WTC11 (cell line): ENCODE data around the gene CTBP1.

Experiments used
- ATF1 ChIP-seq: sonication (generic); formaldehyde crosslinking; IDR thresholded peaks from 2 replicates; pipeline ENCODE4 v1.8.1; 2023; ENCODE audit warnings: mild to moderate bottlenecking, moderate library complexity, missing genetic modification reagents
- CREB1 ChIP-seq: sonication (generic); formaldehyde crosslinking; IDR thresholded peaks from 2 replicates; pipeline ENCODE4 v1.8.0; 2023; ENCODE audit warnings: mild to moderate bottlenecking, missing genetic modification reagents
- ELF4 ChIP-seq: sonication (generic); formaldehyde crosslinking; IDR thresholded peaks from 2 replicates; pipeline ENCODE4 v1.8.1; 2022; ENCODE audit warnings: low read depth, mild to moderate bottlenecking, moderate library complexity, missing genetic modification reagents
- GRHL2 ChIP-seq: fragments of 250-450 bp; sonication (Bioruptor Pico); IDR thresholded peaks from 2 replicates; pipeline ENCODE4 v1.8.0; 2022; ENCODE audit warnings: mild to moderate bottlenecking, moderate library complexity; ENCODE audit not compliant: insufficient replicate concordance, severe bottlenecking
- NFYB ChIP-seq: sonication (generic); formaldehyde crosslinking; conservative IDR thresholded peaks from 2 replicates; pipeline ENCODE4 v1.8.0; 2022; ENCODE audit warnings: low read depth, missing genetic modification reagents
- SMAD3 ChIP-seq: sonication (generic); formaldehyde crosslinking; IDR thresholded peaks from 2 replicates; pipeline ENCODE4 v1.8.0; 2022; ENCODE audit warnings: missing genetic modification reagents, mild to moderate bottlenecking, borderline replicate concordance
- TEAD1 ChIP-seq: sonication (generic); formaldehyde crosslinking; IDR thresholded peaks from 2 replicates; pipeline ENCODE4 v1.8.0; 2022; ENCODE audit warnings: mild to moderate bottlenecking, missing genetic modification reagents
- TF ChIP-seq, protein P1 (sequence below): fragments of 200-600 bp; IDR thresholded peaks from 2 replicates; pipeline ENCODE4 v1.8.0; 2022; ENCODE audit warnings: antibody characterized with exemption
- TF ChIP-seq, protein P2 (sequence below): fragments of 250-450 bp; sonication (Bioruptor Pico); IDR thresholded peaks from 2 replicates; pipeline ENCODE4 v1.9.0; 2021; ENCODE audit warnings: mild to moderate bottlenecking
- TF ChIP-seq, protein P3 (sequence below): fragments of 250-450 bp; sonication (Bioruptor Pico); IDR thresholded peaks from 2 replicates; pipeline ENCODE4 v1.9.0; 2021; ENCODE audit warnings: moderate library complexity, mild to moderate bottlenecking, inconsistent platforms, borderline replicate concordance
- TF ChIP-seq, protein P4 (sequence below): sonication (generic); formaldehyde crosslinking; conservative IDR thresholded peaks from 2 replicates; pipeline ENCODE4 v1.8.1; 2023; ENCODE audit warnings: mild to moderate bottlenecking, low read depth, missing genetic modification reagents, moderate library complexity
- TF ChIP-seq, protein P5 (sequence below): sonication (generic); formaldehyde crosslinking; IDR thresholded peaks from 2 replicates; pipeline ENCODE4 v1.8.0; 2023; ENCODE audit warnings: mild to moderate bottlenecking, missing genetic modification reagents
- TF ChIP-seq, protein P6 (sequence below): sonication (generic); formaldehyde crosslinking; IDR thresholded peaks from 2 replicates; pipeline ENCODE4 v1.8.1; 2023; ENCODE audit warnings: mild to moderate bottlenecking, missing genetic modification reagents

DNA sequence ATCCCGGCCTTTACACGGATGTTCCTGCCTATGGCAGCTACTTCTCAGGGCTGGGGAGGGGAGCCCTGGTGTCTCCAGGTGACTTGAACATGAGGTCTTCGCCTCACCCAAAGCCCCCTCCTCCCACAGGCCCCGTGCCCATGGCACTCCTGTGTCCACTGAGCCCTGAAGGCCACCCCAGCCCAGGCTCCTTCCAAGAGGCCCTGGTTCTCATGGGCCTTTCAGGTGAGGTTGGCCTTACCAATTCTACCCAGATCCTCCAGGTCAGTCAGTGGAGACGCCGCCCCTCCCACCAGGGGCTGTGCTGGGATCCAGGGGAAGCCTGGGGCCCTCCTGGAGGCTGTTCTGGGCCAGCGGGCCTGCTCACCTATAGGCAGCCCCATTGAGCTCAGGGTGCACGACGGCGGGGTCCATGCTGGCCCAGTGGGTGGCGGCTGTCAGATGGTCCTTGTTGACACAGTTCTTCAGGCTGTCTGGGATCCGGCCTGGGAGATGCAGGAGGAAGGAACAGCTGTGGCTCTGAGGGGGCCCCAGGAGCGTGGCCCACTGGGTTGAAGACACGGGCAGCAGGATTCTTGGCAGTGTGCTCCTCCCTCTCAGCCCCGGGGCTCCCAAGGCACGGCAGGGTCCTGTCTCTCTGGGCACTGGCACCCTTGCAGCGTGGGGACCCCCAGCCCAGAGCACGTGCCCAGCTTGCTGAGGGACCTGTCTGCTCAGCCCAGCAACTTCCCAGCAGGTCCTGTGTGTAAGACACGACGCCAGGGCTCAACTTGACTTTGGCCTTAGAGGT, 36.2 kb downstream of the CTBP1 start:
- no peak for TF ChIP-seq ELF4
- TF ChIP-seq ATF1 (CRISPR knock-in tag), result no peak
- TF ChIP-seq, protein P1, sequence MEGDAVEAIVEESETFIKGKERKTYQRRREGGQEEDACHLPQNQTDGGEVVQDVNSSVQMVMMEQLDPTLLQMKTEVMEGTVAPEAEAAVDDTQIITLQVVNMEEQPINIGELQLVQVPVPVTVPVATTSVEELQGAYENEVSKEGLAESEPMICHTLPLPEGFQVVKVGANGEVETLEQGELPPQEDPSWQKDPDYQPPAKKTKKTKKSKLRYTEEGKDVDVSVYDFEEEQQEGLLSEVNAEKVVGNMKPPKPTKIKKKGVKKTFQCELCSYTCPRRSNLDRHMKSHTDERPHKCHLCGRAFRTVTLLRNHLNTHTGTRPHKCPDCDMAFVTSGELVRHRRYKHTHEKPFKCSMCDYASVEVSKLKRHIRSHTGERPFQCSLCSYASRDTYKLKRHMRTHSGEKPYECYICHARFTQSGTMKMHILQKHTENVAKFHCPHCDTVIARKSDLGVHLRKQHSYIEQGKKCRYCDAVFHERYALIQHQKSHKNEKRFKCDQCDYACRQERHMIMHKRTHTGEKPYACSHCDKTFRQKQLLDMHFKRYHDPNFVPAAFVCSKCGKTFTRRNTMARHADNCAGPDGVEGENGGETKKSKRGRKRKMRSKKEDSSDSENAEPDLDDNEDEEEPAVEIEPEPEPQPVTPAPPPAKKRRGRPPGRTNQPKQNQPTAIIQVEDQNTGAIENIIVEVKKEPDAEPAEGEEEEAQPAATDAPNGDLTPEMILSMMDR, result no peak
- TF ChIP-seq, protein P2, sequence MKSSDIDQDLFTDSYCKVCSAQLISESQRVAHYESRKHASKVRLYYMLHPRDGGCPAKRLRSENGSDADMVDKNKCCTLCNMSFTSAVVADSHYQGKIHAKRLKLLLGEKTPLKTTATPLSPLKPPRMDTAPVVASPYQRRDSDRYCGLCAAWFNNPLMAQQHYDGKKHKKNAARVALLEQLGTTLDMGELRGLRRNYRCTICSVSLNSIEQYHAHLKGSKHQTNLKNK (CRISPR knock-in tag), result no peak
- TF ChIP-seq, protein P3, sequence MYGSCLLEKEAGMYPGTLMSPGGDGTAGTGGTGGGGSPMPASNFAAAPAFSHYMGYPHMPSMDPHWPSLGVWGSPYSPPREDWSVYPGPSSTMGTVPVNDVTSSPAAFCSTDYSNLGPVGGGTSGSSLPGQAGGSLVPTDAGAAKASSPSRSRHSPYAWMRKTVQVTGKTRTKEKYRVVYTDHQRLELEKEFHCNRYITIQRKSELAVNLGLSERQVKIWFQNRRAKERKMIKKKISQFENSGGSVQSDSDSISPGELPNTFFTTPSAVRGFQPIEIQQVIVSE, result no peak
- no peak for TF ChIP-seq GRHL2
- TF ChIP-seq NFYB (CRISPR knock-in tag), result no peak
- TF ChIP-seq, protein P4, sequence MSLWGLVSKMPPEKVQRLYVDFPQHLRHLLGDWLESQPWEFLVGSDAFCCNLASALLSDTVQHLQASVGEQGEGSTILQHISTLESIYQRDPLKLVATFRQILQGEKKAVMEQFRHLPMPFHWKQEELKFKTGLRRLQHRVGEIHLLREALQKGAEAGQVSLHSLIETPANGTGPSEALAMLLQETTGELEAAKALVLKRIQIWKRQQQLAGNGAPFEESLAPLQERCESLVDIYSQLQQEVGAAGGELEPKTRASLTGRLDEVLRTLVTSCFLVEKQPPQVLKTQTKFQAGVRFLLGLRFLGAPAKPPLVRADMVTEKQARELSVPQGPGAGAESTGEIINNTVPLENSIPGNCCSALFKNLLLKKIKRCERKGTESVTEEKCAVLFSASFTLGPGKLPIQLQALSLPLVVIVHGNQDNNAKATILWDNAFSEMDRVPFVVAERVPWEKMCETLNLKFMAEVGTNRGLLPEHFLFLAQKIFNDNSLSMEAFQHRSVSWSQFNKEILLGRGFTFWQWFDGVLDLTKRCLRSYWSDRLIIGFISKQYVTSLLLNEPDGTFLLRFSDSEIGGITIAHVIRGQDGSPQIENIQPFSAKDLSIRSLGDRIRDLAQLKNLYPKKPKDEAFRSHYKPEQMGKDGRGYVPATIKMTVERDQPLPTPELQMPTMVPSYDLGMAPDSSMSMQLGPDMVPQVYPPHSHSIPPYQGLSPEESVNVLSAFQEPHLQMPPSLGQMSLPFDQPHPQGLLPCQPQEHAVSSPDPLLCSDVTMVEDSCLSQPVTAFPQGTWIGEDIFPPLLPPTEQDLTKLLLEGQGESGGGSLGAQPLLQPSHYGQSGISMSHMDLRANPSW (CRISPR knock-in tag), result no peak
- TF ChIP-seq CREB1 (CRISPR knock-in tag), result no peak
- TF ChIP-seq, protein P5, sequence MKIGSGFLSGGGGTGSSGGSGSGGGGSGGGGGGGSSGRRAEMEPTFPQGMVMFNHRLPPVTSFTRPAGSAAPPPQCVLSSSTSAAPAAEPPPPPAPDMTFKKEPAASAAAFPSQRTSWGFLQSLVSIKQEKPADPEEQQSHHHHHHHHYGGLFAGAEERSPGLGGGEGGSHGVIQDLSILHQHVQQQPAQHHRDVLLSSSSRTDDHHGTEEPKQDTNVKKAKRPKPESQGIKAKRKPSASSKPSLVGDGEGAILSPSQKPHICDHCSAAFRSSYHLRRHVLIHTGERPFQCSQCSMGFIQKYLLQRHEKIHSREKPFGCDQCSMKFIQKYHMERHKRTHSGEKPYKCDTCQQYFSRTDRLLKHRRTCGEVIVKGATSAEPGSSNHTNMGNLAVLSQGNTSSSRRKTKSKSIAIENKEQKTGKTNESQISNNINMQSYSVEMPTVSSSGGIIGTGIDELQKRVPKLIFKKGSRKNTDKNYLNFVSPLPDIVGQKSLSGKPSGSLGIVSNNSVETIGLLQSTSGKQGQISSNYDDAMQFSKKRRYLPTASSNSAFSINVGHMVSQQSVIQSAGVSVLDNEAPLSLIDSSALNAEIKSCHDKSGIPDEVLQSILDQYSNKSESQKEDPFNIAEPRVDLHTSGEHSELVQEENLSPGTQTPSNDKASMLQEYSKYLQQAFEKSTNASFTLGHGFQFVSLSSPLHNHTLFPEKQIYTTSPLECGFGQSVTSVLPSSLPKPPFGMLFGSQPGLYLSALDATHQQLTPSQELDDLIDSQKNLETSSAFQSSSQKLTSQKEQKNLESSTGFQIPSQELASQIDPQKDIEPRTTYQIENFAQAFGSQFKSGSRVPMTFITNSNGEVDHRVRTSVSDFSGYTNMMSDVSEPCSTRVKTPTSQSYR (CRISPR knock-in tag), result no peak
- TF ChIP-seq, protein P6, sequence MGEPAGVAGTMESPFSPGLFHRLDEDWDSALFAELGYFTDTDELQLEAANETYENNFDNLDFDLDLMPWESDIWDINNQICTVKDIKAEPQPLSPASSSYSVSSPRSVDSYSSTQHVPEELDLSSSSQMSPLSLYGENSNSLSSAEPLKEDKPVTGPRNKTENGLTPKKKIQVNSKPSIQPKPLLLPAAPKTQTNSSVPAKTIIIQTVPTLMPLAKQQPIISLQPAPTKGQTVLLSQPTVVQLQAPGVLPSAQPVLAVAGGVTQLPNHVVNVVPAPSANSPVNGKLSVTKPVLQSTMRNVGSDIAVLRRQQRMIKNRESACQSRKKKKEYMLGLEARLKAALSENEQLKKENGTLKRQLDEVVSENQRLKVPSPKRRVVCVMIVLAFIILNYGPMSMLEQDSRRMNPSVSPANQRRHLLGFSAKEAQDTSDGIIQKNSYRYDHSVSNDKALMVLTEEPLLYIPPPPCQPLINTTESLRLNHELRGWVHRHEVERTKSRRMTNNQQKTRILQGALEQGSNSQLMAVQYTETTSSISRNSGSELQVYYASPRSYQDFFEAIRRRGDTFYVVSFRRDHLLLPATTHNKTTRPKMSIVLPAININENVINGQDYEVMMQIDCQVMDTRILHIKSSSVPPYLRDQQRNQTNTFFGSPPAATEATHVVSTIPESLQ, result no peak
- no peak for TF ChIP-seq SMAD3 (CRISPR knock-in tag)
- TF ChIP-seq TEAD1, result no peak
